Testis (tissue), 2 donors: ENCODE measurements around the gene EVA1B.

Experiments
- CTCF ChIP-seq, 3 experiments: fragments of 450-650 bp in 2 of 3; fragments of 200-600 bp in 1 of 3; sonication (generic) in 1 of 3; IDR thresholded peaks; one replicate each; pipeline ENCODE4 v1.5.1; 2016 to 2019; ENCODE audit warnings: antibody characterized with exemption in 3 of 3, mild to moderate bottlenecking in 2 of 3, moderate library complexity in 1 of 3
- POLR2A ChIP-seq: fragments of 450-650 bp; IDR thresholded peaks from one replicate; pipeline ENCODE4 v1.6.1; 2017; ENCODE audit warnings: antibody characterized with exemption, mild to moderate bottlenecking, moderate library complexity

- TF ChIP-seq CTCF (IDR thresholded peaks at IDR 0.05) (no peak), POLR2A (no peak)
These were observed 17.6 kb downstream of the EVA1B start for GRCh38 chr1:36305915-36306209.
